8988T (cell line): ENCODE measurements around the gene SH3D21.

Source experiments
- DNase-seq: peaks from one replicate; pipeline ENCODE4 v3.0.0; 2011

The SH3D21 gene

DNA sequence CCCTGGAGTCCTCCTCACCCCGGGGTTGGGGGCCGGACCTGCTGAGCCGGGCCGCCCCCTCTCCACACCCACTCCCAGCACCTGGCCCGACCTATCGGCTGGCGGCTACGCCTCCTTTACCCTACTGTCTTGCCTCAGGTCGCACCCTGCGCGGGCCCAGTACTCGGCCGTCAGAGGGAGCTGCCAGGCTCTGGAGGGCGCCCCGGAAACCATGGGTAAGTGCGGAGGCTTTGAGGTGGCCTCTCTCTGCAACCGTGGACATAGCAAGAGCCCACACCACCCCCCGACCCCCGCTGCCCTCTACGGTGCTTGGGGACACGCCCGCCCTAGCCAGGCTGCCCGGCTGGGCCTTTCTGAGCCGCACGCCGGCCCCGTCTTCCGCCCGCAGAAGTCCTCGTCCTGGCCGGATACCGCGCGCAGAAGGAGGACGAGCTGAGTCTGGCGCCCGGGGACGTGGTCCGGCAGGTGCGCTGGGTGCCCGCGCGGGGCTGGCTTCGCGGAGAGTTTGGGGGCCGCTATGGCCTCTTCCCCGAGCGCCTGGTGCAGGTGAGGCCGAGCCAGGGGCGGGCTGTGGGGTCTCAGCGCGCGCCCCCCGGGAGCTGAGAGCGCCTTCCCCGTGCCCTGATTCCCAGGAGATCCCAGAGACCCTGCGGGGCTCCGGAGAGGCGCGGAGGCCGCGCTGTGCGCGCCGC is at the start of gene SH3D21:
Gene SH3D21 (plus strand): TSS at position 159 of the 692 bp plus-strand sequence. CDS start 53 bp downstream, at position 212.
- DNase-seq: no peak

DNA sequence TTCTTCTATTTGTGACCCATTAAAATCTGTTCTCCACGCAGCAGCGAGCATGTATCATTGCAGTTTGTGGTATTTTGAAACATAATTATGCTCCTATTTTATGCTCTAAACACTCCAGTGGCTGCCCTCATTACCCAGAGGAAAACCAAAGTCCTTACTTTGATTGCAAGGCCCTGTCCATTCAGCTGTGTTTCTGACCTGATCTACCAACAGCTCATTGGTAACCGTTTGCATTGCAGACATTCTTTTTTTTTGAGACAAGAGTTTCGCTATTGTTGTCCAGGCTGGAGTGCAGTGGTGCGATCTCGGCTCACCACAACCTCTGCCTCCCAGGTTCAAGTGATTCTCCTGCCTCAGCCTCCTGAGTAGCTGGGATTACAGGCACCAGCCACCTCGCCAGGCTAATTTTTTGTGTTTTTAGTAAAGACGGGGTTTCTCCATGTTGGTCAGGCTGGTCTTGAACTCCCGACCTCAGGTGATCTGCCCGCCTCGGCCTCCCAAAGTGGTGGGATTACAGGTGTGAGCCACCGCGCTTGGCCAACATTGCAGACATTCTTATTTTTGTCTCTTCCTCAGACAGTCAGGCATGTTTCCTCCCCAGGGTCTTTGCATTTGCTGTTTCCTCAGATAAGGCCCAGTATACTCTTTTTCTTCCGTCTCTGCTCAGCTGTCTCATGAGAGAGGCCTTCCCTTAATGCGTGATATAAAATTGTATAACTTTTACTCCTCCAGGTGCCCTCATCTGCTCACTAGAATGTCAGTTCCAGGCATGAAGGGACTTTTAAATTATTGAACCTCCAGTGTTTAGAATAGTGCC is 49.4 kb upstream of the SH3D21 start:
- DNase-seq: no peak

DNA sequence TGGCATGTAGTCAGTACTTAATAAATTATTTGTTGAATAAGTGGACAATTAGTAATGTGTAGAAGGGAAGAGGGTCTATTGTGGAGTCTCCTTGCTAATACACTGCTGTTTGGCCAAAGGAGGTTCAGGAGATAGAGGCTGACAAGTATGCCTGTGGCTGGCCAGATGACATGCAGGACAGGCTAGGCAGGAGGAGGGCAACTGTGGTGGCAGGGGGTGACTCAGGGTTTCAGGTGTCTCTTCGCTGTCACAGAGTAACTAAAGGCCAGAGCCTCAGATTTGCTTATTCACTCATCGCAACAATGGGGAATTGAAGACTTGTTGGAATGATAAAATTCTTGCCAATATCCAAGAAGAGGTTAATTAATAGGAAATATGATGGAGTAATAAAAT is 48.8 kb upstream of the SH3D21 start:
- DNase-seq: no peak

- no peak for DNase-seq
Observed at GRCh38 chr1:36258960-36259344, 47.2 kb upstream of the SH3D21 start.

DNA sequence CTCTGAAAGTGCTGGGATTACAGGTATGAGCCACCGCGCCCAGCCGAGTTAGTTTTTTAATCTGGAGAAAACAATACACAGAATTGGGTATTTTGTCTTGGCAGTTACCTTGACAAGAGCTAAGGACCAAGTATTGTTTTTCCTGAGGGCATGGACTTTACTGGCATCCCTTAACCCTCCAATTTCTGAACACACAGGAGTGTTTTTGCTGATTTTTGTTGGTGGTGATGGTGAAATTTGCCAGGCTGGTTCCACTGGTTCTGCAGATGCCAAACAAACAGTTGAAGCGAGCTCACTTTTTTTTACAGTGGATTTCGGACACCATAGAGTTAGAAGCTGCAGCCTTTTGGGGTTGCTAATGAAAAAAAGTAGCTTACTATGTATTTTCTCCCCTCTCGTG is 37.2 kb upstream of the SH3D21 start:
- no peak for DNase-seq

- no peak for DNase-seq
Observed at GRCh38 chr1:36269408-36269838, 36.7 kb upstream of the SH3D21 start.

DNA sequence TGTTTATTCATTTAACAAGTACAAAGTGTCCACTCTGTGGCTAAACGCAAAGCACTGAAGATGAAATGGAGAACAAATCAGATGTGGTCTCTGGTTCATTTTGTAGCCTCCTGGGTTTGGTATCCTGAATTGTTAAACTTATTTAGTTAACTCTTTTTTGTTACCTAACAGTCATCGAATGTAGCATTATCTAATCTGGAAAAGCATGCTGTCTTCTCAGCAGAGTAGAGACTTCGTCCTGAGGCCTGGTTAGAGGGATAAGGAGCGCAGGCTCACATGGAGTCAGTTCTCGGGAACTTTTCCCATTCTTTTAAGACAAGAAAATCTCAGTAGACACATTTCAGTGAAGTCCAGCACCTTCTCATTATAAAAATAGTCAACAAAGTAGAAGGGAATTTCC is 33.1 kb upstream of the SH3D21 start:
- DNase-seq: no peak

GRCh38 chr1:36274201-36274600 is 32.0 kb upstream of the SH3D21 start:
- DNase-seq: no peak

- DNase-seq: no peak
Observed at GRCh38 chr1:36276688-36277087, 29.5 kb upstream of the SH3D21 start.

DNA sequence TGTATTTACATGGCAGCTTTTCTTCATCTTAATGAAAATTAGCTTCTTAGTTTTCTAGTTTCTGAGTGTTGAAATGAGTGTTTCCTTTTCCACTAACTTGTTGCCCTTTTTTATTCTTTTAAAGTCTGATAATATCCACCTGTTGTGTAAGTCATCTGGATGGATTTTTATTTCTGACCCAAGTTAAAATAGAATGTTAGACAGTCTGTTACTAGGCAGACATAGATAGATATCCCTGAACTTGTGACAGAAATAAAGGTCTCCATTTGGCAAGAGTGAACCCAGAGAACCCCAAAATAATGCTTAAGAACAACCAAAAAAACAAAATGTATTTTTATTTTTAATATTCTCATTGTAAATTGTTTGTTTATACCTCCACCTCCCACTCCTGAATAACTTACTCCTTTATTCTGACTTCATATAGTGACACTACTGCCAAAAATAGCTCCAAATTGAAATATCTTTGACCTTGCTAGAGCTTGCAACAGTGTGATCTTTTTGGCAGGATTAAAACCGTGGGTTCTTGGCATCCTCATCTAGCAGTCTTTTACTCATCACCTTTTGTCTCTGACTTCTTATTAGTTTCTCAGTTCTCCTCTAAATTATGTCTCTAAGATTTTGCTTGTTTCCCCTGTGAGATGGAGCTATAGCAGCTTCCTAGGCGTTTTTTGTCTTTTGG is 26.9 kb upstream of the SH3D21 start:
- DNase-seq: no peak

DNA sequence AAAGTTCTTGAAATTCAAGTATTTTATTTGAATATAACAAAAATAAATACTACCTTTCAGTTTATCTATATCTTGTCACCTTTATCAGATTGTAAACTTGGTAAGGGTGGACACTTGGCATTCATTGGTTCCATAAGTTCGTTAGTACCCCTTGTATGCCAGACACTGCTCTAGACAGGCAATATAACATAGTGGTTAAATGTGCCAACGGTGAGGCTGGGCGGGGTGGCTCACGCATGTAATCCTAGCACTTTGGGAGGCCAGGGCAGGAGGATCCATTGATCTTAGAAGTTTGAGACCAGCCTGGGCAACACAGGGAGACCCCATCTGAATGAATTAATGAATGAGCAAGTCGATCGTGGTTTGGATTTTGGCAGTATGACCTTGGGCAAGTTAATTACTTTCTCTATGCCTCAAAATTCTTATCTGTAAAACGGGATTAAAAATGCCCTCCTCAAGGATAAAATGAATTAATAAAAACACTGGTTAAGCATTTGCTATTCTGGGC is 26.3 kb upstream of the SH3D21 start:
- DNase-seq: no peak

- no peak for DNase-seq
Observed at GRCh38 chr1:36284061-36284460, 22.1 kb upstream of the SH3D21 start.

DNA sequence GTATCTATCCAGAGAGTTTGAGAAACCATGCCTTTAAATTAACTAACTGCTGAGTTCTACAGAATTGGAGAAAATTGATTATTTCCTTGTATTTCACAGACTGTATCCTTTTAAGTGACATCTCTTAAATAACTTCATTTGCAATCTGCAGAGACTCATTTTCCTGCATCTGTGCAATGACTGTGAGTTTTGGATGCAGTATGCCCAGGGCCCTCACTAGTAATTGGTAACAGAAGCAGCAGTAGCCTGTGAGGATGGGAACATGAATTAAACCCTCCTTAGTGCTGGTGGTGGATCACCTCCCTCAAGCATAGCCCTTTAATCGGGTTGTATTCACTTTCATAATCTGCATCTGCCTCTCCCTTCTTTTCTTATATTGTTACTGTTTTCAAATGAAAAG is 21.7 kb upstream of the SH3D21 start:
- no peak for DNase-seq

DNA sequence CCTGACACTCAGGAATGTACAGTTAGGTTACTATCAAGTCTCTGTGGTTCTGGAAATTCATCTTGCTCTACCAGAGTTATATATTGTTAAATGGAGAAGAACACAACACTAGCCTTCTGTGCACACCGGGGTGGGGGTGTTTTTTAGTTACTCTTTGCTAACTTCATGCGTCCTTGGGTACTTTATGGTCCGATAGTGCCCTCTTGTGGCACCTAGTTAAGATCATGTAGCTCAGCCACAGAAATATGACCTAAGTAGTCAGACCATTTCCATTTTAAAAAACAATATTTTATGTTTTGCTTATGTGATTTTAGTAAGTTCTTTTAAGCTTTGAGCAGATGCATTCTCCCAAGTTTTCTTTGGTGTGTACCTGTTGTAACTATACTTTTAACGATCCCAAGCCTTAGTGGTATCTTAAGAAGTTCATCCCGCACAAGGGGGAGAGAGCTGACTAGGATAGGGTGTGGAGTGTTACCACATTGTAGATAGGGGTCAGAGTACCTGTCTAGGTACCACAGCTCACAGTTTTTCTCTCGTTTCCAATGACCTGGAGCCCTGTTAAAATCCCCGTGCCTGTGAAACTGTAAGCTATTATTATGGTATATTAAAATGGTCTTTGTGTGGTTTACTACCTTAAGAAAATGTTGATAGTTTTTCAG is 20.6 kb upstream of the SH3D21 start:
- DNase-seq: no peak

GRCh38 chr1:36286802-36287201 is 19.4 kb upstream of the SH3D21 start:
- DNase-seq: no peak

GRCh38 chr1:36287595-36287994 is 18.6 kb upstream of the SH3D21 start:
- DNase-seq: no peak

- no peak for DNase-seq
Observed at GRCh38 chr1:36295390-36295789, 10.8 kb upstream of the SH3D21 start.

GRCh38 chr1:36297062-36297461 is 9.1 kb upstream of the SH3D21 start:
- DNase-seq: no peak

DNA sequence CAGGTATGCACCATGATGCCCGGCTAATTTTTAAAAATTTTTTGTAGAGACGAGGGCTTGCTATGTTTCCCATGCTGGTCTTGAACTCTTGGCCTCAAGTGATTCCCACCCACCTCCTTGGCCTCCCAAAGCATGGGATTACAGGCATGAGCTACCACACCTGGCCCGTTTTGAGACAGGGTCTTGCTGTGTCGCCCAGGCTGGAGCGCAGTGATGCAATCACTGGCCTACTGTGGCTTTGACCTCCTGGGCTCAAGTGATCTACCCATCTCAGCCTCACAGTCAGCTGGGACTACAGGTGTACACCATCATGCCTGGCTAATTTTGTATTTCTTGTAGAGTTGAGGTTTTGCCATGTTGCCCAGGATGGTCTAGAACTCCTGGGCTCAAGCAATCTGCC is 7.5 kb upstream of the SH3D21 start:
- no peak for DNase-seq

GRCh38 chr1:36300526-36300925 is 5.6 kb upstream of the SH3D21 start:
- no peak for DNase-seq

DNA sequence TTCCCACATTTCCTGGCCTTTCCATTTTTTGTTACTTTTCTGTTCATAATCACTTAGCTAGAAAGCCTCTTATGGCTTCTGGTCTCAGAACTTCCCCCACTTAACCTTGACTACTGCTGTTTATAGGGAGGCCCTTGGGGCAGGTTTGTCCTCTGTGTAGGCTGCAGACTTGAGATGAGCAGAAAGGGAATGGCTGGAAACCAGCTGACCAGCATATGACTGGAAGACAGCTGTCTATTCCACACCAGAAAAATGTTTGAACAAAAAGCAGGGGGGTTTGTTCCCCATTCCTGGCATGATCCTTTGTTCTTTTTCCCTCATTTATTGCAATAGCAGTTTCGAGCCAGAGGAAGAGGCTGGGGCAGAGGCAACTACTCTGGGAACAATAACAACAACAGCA is 4.9 kb upstream of the SH3D21 start:
- DNase-seq: no peak

DNA sequence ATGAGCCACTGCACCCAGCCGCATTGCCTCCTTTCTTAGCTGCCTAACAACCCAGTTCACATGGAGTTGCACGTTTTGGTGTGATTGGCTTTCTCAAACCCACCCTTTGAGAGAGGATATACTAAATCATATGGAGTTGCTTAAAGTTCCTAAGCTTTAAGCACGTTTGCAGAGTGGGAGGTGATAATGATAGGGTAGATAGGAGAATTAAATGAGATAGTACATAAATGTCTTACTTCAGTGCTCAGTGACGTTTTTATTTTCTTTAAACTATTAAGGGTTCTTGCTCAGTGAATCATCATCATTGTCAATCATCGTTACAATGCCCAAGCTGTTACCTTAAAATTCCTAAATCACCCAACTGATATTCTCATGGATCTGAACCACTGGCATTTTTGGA is 2.9 kb upstream of the SH3D21 start:
- DNase-seq: no peak
